Keratinocyte (primary cell): ENCODE data around the gene OMG. TPM values are rescaled to one million over a fixed set of nuclear protein-coding genes. Genes with fewer than 3 reads are reported as not detected.

ENCODE experiments used
- DNase-seq: peaks from one replicate; pipeline ENCODE4 v3.0.0-alpha.2; 2011; ENCODE audit warnings: low read depth, missing footprints, low spot score
- FAIRE-seq: peaks from 2 replicates; lab custom pipeline; 2011; peaks lifted over from hg19 to GRCh38; lab: Jason Lieb, UNC
- H2AFZ ChIP-seq: 2 replicates; pipeline ENCODE4 v1.6.0; 2012; ENCODE audit warnings: low read length, control low read depth, inconsistent platforms; ENCODE audit not compliant: control insufficient read depth
- H3K27ac ChIP-seq: 2 replicates; pipeline ENCODE4 v1.5.1; 2011; ENCODE audit warnings: low read length; ENCODE audit not compliant: control insufficient read depth, insufficient read depth
- H3K27me3 ChIP-seq: 3 replicates; pipeline ENCODE4 v1.6.0; 2011; ENCODE audit warnings: low read length; ENCODE audit not compliant: control insufficient read depth, insufficient read depth; ENCODE audit errors: extremely low read depth
- H3K36me3 ChIP-seq, 2 experiments: 2 replicates in 1 of 2; 3 replicates in 1 of 2; pipeline ENCODE4 v1.5.1; 2011; ENCODE audit warnings: low read length in 2 of 2, mild to moderate bottlenecking in 1 of 2; ENCODE audit not compliant: control insufficient read depth in 2 of 2, insufficient read depth in 2 of 2; ENCODE audit errors: extremely low read depth in 1 of 2
- H3K4me1 ChIP-seq: 3 replicates; pipeline ENCODE4 v1.5.1; 2011; ENCODE audit warnings: low read length; ENCODE audit not compliant: control insufficient read depth, insufficient read depth; ENCODE audit errors: extremely low read depth
- H3K4me2 ChIP-seq: 3 replicates; pipeline ENCODE4 v1.6.0; 2011; ENCODE audit warnings: low read depth, low read length; ENCODE audit not compliant: control insufficient read depth, insufficient read depth; ENCODE audit errors: extremely low read depth
- H3K4me3 ChIP-seq, 3 experiments: fragments of 200-600 bp in 1 of 3; sonication (generic) in 1 of 3; 2 replicates in 2 of 3; 3 replicates in 1 of 3; pipeline ENCODE4 v1.5.1; 2011 to 2016; ENCODE audit warnings: low read length in 3 of 3, mild to moderate bottlenecking in 3 of 3, control low read depth in 2 of 3, inconsistent platforms in 1 of 3, low read depth in 1 of 3, mixed read lengths in 1 of 3, mixed run types in 1 of 3, moderate library complexity in 1 of 3; ENCODE audit not compliant: control insufficient read depth in 2 of 3, insufficient read depth in 2 of 3; ENCODE audit errors: extremely low read depth in 1 of 3
- H3K79me2 ChIP-seq: 2 replicates; pipeline ENCODE4 v1.6.0; 2012; ENCODE audit warnings: low read length; ENCODE audit not compliant: control insufficient read depth, insufficient read depth
- H3K9ac ChIP-seq: 3 replicates; pipeline ENCODE4 v1.6.0; 2011; ENCODE audit warnings: low read length; ENCODE audit not compliant: control insufficient read depth, insufficient read depth; ENCODE audit errors: extremely low read depth
- H3K9me1 ChIP-seq: 3 replicates; pipeline ENCODE4 v1.6.0; 2011; ENCODE audit warnings: low read length; ENCODE audit not compliant: control insufficient read depth, insufficient read depth; ENCODE audit errors: extremely low read depth
- H3K9me3 ChIP-seq: 2 replicates; pipeline ENCODE4 v1.5.1; 2012; ENCODE audit warnings: low read depth, low read length; ENCODE audit not compliant: control insufficient read depth
- H4K20me1 ChIP-seq: 3 replicates; pipeline ENCODE4 v1.6.0; 2011; ENCODE audit warnings: low read length; ENCODE audit not compliant: control insufficient read depth, insufficient read depth; ENCODE audit errors: extremely low read depth
- CTCF ChIP-seq, 3 experiments: IDR thresholded peaks in 1 of 3; conservative IDR thresholded peaks in 1 of 3; optimal IDR thresholded peaks in 1 of 3; 2 replicates in 2 of 3; 3 replicates in 1 of 3; pipeline versions ENCODE3 to v1.5.1; 2011; ENCODE audit warnings: low read length in 3 of 3, mild to moderate bottlenecking in 3 of 3, moderate library complexity in 2 of 3, control low read depth in 1 of 3, inconsistent platforms in 1 of 3; ENCODE audit not compliant: insufficient read depth in 2 of 3; ENCODE audit errors: extremely low read depth in 1 of 3
- EZH2 ChIP-seq: IDR thresholded peaks from one replicate; pipeline ENCODE4 v1.6.1; 2012; ENCODE audit warnings: inconsistent platforms, mild to moderate bottlenecking, low read length, moderate library complexity
- dilution Hi-C: fragments of 300-500 bp; cut with MboI; formaldehyde crosslinking; loops from one replicate; pipeline ENCODE4 v1.7.0; 2020; ENCODE audit warnings: low sequenced_read_pairs; ENCODE audit not compliant: extremely low pct_ligation_motif_present
- polyA plus RNA-seq, 5 experiments: library from polyadenylated mRNA; depleted of rRNA in 3 of 5; stranded (reverse) in 3 of 5; stranded (forward) in 1 of 5; unstranded in 1 of 5; fragments of >200 nt; gene quantifications; 1 replicate in 1 of 5; 2 replicates in 3 of 5; 3 replicates in 1 of 5; pipeline versions ENCODE4 v1.2.1 to v1.2.3, GENCODE V29; 2011 to 2012; ENCODE audit warnings: missing spikeins in 2 of 5, low read depth in 1 of 5, low replicate concordance in 1 of 5

Gene OMG
- polyA plus RNA-seq, 1 donor (not counting 4 experiments of a cell fraction or from before 2014, with no cell fraction given) = not detected

- dilution Hi-C loops = no loop called here
- Histone ChIP-seq H2AFZ (no peak overlapping the region), H3K36me3 (peaks cover 0 to 1% of the 10 kb centered on the region in 2 experiments), H3K9me3 (no peaks in the 10 kb centered on the region), H3K9me1 (no peaks in the 10 kb centered on the region), H3K4me2 (no peak overlapping the region), H3K27ac (no peak overlapping the region), H4K20me1 (no peaks in the 10 kb centered on the region), H3K27me3 (no peaks in the 10 kb centered on the region), H3K4me1 (no peaks in the 10 kb centered on the region), H3K79me2 (no peaks in the 10 kb centered on the region), H3K9ac (no peak overlapping the region), H3K4me3 (no peak overlapping the region)
- TF ChIP-seq CTCF (optimal IDR thresholded peaks at IDR 0.05 in 1 of 3, IDR thresholded peaks at IDR 0.05 in 1 of 3, conservative IDR thresholded peaks at IDR 0.05 in 1 of 3; ENCODE audit: extremely low read depth in 1 of 3, insufficient read depth in 2 of 3, low read length in 3 of 3) (no peak), EZH2 (no peak)
- no peak for DNase-seq
- FAIRE-seq = no peak
Observed at GRCh38 chr17:31294231-31294630, 2.8 kb downstream of the OMG start.

GRCh38 chr17:31293581-31293980, 3.5 kb downstream of the OMG start:
- FAIRE-seq = no peak

More at GRCh38 chr17:31293581-31293980, 3.5 kb downstream of the OMG start:
- Histone ChIP-seq H3K4me1 (no peaks in the 10 kb centered on the region), H3K4me2 (no peak overlapping the region), H3K9me1 (no peaks in the 10 kb centered on the region), H3K27me3 (no peaks in the 10 kb centered on the region), H4K20me1 (no peaks in the 10 kb centered on the region), H3K27ac (no peak overlapping the region), H3K9ac (no peak overlapping the region), H3K4me3 (no peak overlapping the region), H3K9me3 (no peaks in the 10 kb centered on the region), H2AFZ (no peak overlapping the region), H3K36me3 (peaks cover 0 to under 1% of the 10 kb centered on the region in 2 experiments), H3K79me2 (no peaks in the 10 kb centered on the region)
- dilution Hi-C loops = no loop called here
- no peak for DNase-seq
- TF ChIP-seq EZH2 = no peak
- TF ChIP-seq CTCF (optimal IDR thresholded peaks at IDR 0.05 in 1 of 3, IDR thresholded peaks at IDR 0.05 in 1 of 3, conservative IDR thresholded peaks at IDR 0.05 in 1 of 3; ENCODE audit: extremely low read depth in 1 of 3, insufficient read depth in 2 of 3, low read length in 3 of 3) = no peak
